HG02852 (cell line): ENCODE results near the gene PRR14.

Experiments used
- ATAC-seq: cut with Tn5 transposase; IDR thresholded peaks from one replicate; pipeline ENCODE4 v1.9.1; 2021; ENCODE audit warnings: mild to moderate bottlenecking, moderate library complexity; ENCODE audit not compliant: unreplicated experiment

The PRR14 gene

DNA sequence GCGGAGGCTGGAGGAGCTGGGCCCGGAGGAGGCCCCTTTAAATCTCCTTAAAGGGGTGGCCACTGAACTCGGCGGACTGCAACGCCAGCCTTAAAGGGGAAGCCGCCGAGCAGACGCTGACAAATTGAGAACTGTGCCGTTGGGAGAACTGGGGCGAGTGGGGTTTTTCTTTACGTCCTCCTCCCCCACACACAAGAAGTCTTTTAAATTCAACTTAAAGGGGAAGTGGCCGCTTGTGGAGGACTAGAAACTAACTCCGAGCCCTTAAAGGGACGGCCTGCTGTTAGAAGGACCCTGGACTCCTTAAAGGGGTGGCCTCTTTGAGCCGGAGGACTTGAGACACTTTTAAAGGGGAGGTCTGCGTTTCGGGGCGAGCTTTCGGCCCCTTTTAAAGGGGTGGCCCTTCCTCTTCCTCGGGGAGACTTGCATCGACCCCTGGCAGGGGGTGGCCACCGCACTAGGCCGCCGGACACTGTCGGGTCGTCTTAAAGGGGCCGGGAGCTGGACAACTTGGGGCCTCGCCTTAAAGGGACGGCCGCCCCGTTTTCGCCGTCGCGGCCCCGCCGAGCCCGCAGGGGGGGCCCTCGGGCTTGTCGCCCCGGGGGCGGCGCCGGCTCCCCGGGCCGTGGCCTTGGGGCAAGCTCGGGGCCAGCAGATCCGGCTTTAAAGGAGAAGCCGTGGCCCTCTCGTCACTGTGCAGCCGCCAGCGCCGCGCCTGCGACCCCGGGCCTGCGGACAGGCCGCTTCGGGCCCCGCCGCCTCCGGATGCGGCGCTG is 8.2 kb downstream of the PRR14 start:
- peak; percentile 26 for ATAC-seq

GRCh38 chr16:30659507-30660423 is 9.0 kb downstream of the PRR14 start:
- no peak for ATAC-seq

- ATAC-seq = no peak
Observed at GRCh38 chr16:30660424-30661261, 9.9 kb downstream of the PRR14 start.

GRCh38 chr16:30662449-30662848 is 11.7 kb downstream of the PRR14 start:
- ATAC-seq = no peak

- no peak for ATAC-seq
Observed at GRCh38 chr16:30663038-30663437, 12.3 kb downstream of the PRR14 start.

DNA sequence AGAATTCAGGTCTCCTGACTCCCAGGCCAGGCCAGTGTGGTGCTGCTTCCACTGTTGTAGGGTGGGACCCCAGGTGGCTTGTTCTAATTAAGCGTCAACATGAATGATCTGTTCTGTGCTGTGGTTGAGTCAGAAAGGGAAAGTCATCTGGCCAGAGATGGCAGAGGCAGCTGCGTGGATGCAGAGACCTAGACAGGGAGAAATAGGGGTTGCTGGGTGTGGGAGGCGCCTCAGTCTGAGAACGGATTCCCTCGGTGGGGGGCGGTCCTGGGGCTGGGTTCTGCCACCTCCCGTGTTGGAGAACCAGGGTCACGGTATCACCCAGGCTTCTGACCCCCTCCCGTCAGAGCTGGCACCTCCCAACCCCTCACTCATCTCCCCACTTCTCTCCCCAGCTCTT is 13.1 kb downstream of the PRR14 start:
- no peak for ATAC-seq

- no peak for ATAC-seq
Observed at GRCh38 chr16:30664616-30665109, 13.9 kb downstream of the PRR14 start.

DNA sequence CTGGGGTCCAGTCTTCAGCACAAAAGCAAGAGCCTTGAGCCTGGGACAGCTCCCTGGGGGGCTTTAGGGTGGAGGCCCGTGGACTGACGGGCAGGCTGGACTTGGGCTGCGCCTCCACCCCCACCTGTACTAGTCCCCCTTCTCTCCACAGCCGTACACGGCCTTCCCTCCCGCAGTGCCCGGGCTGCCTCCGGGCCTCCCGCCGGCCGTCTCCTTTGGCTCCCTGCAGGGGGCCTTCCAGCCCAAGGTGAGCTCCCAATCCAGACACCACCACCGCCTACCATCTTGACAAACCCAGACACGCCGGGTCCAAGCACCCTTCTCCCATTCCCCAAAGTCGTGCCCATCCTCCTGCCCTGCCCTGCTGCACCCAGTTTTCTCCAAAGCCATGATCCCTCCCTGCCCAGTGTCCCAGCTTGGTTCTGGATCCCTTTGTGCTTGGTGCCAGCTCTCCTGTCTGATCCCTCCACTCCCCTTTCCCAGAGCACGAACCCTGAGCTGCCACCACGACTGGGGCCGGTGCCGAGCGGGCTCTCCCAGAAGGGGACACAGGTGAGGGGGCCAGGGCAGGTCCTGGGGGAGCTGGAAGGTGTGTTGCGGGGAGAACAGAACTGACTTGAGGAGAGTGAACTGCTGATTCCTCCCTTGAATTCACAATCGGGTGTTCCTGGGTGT is 14.5 kb downstream of the PRR14 start:
- no peak for ATAC-seq

DNA sequence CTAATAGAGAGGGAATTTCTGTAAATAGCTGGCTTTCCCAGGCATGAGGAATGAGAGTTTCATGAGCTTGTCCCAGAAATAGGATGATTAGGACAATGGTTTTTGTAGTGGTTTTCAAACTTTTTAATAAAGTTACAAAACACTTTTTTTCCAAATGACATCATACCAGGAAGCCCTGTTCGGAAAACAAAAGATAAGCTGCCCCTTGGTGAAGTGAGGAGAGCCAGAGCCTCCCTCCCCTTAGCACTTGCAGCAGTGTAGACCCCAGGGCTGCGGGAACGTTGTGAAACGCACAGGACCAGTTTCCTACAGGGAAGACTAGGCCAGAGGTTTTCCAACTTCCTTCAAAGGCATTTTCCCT is 15.1 kb downstream of the PRR14 start:
- no peak for ATAC-seq

DNA sequence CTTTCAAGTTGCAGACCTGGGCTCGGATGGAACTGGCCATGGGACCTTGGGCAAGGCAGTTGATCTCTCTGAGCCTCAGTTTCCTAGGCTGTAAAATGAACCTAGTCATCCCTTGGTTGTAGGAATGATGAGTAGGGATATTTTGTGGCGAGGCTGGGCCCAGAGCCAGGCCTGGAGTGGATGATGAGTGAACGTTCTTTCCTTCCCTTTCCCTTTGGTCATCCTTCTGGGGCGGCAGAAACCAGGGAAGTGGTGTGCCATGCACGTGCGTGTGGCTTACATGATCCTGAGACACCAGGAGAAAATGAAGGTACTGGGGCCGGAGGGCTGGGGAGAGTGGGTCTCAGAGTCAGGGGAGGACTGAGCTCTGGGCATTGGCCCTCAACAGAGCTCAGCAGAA is 15.9 kb downstream of the PRR14 start:
- ATAC-seq = no peak

GRCh38 chr16:30667361-30667905 is 16.7 kb downstream of the PRR14 start:
- no peak for ATAC-seq

DNA sequence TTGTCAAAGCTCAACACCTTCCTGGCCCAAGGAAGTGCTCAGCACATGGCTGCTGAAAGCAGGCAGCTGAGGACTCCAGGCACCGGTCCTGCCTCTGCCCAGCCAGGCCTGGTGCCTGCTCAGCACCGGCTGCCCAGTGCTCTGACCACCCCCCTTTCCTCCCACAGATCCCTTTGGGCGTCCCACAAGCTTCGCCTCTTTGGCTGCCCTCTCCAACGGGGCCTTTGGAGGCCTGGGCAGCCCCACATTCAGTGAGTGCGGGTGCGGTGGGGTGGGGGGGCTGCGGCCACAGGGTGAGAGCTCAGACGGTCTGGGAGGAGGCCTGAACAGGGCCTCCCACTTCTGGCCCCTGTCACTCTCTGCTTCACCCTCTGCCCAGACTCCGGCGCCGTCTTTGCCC is 17.6 kb downstream of the PRR14 start:
- ATAC-seq = no peak

DNA sequence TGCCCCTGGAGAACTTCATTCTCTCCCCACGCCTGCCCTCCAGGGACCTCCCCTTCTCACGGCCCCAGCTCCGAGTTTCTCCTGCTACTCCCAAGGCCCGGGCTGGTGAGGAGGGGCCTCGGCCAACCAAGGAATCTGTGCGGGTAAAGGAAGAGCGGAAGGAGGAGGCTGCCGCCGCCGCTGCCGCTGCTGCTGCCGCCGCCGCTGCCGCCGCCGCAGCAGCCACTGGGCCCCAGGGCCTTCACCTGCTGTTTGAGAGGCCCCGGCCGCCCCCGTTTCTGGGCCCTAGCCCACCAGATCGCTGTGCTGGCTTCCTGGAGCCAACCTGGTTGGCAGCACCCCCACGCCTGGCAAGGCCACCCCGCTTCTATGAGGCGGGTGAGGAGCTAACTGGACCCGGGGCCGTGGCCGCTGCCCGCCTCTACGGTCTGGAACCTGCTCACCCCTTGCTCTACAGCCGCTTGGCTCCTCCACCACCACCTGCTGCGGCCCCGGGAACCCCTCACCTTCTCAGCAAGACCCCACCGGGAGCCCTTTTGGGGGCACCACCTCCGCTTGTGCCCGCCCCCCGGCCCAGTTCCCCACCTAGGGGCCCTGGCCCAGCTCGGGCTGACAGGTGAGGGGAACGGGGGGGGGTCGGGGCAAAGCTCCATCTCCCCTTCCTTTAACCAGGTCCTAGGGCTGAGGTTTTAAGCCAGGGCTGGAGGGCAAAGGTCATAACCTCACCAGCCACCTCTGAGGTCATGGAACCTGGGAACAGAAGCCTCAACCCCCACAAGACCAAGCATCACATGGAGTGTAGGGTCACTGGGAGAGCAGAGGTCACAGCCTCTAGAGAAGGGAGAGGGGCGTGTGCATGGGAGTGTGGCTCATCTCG is 18.5 kb downstream of the PRR14 start:
- no peak for ATAC-seq

- no peak for ATAC-seq
Observed at GRCh38 chr16:30669903-30670824, 19.4 kb downstream of the PRR14 start.

DNA sequence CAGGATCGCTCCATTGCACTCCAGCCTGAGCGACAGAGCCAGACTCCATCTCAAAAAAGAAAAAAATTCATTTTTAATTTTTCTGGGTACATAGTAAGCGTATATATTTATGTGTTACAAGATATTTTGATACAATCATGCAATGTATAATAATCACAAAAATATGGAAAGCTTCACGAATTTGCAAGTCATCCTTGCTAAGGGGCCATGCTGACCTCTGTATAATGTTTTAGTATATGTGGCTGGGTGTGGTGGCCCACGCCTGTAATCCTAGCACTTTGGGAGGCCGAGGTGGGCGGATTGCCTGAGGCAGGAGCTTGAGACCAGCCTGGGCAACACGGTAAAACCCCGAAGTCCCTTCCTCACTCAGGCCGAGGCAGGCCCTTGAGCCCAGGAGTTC is 24.4 kb downstream of the PRR14 start:
- ATAC-seq = no peak

DNA sequence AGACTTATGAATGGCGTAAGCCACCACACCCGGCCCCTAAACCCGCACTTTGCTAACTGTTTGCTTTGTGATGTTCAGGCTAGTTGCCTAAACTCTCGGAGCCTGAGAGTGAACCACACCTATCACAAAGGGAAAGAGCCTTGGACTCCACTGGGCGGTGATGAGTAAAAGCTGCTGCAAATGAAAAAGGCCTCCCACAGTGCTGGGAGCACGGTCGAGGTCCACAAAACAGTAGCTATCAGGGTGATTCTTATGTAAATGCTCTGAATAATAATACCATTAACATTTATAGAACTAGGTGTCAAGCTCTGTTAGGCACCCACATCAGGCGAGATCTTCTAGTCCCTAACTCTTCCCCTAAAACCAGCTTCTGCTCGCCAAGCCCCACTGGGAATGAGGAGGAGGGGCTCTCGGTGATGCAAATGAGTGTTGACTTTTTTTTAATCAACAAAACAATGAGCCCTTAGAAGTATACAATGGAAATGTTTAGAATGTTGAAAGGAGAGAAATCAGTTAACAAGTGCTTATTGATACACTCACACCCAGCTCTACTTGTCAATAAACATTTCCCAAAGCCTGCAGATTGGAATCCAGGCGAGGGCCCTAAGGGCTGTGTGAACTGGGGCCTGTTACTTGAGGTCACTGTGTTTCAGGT is 27.3 kb downstream of the PRR14 start:
- no peak for ATAC-seq

GRCh38 chr16:30678586-30678970 is 27.8 kb downstream of the PRR14 start:
- no peak for ATAC-seq

DNA sequence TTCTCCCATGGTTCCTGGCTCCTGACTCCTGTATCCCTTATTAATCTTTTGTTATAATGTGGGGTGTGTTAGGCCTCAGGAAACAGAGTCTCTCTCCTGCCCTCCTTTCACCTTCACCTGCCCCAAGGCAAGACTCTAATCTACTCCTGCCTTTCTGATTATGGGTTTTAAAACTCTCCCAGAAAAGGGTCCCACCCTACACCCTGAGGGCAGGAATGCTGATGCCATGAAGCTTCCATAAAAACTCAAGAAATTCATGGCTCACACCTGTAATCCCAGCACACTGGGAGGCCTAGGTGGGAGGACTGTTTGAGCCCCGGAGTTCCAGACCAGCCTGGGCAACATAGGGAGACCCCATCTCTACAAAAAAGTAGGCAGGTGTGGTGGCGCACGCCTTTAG is 29.6 kb downstream of the PRR14 start:
- ATAC-seq = no peak
